Measurements from ENCODE around the gene C17orf75.

Gene C17orf75

GRCh38 chr17:32383926-32384434 is 42.0 kb upstream of the C17orf75 start:
- no peak overlapping the region for H3K4me3 ChIP-seq (replicated peaks; ENCODE audit: low read depth, low read length)
- TF ChIP-seq CTCF (IDR thresholded peaks at IDR 0.05; ENCODE audit: low read depth, low read length, missing control alignments): no peak
- no peak for DNase-seq (ENCODE audit: extremely low read depth, low read depth)

GRCh38 chr17:32382526-32383223 is 40.7 kb upstream of the C17orf75 start:
- no peak for DNase-seq (ENCODE audit: extremely low read depth, low read depth)
- TF ChIP-seq CTCF (IDR thresholded peaks at IDR 0.05; ENCODE audit: low read depth, low read length, missing control alignments): no peak
- no peak overlapping the region for H3K4me3 ChIP-seq (replicated peaks; ENCODE audit: low read depth, low read length)

GRCh38 chr17:32370426-32370825 is 28.5 kb upstream of the C17orf75 start:
- H3K4me3 ChIP-seq (replicated peaks; ENCODE audit: low read depth, low read length): no peak overlapping the region
- DNase-seq (ENCODE audit: extremely low read depth, low read depth): no peak
- no peak for TF ChIP-seq CTCF (IDR thresholded peaks at IDR 0.05; ENCODE audit: low read depth, low read length, missing control alignments)

- no peak for DNase-seq (ENCODE audit: extremely low read depth, low read depth)
- no peak overlapping the region for H3K4me3 ChIP-seq (replicated peaks; ENCODE audit: low read depth, low read length)
- TF ChIP-seq CTCF (IDR thresholded peaks at IDR 0.05; ENCODE audit: low read depth, low read length, missing control alignments): no peak
These were observed 19.3 kb upstream of the C17orf75 start for GRCh38 chr17:32361270-32361669.

- no peak for TF ChIP-seq CTCF (IDR thresholded peaks at IDR 0.05; ENCODE audit: low read depth, low read length, missing control alignments)
- DNase-seq (ENCODE audit: extremely low read depth, low read depth): no peak
These were observed 15.6 kb upstream of the C17orf75 start for GRCh38 chr17:32357615-32358014.

GRCh38 chr17:32356750-32357149 is 14.8 kb upstream of the C17orf75 start:
- H3K4me3 ChIP-seq (replicated peaks; ENCODE audit: low read depth, low read length): no peak overlapping the region
- no peak for TF ChIP-seq CTCF (IDR thresholded peaks at IDR 0.05; ENCODE audit: low read depth, low read length, missing control alignments)
- DNase-seq (ENCODE audit: extremely low read depth, low read depth): no peak

More at GRCh38 chr17:32357615-32358014, 15.6 kb upstream of the C17orf75 start:
- H3K4me3 ChIP-seq (replicated peaks; ENCODE audit: low read depth, low read length): no peak overlapping the region

GRCh38 chr17:32356378-32356743 is 14.4 kb upstream of the C17orf75 start:
- DNase-seq (ENCODE audit: extremely low read depth, low read depth): no peak
- no peak for TF ChIP-seq CTCF (IDR thresholded peaks at IDR 0.05; ENCODE audit: low read depth, low read length, missing control alignments)
- no peak overlapping the region for H3K4me3 ChIP-seq (replicated peaks; ENCODE audit: low read depth, low read length)

Data from HFF-Myc (cell line).